Endothelial cell of umbilical vein (primary cell): ENCODE results near the gene RIPK4. TPM values are rescaled to one million over a fixed set of nuclear protein-coding genes. Genes with fewer than 3 reads are reported as not detected.

Source experiments
- BruUV-seq: library from RNA; stranded (reverse); fragments of 400-500 nt; replicated peaks from 2 replicates; lab custom pipeline; 2021; lab: Mats Ljungman, UMichigan
- CTCF ChIA-PET: fragments of 300-600, 350-600 bp; sonication (Branson Sonifier 250); formaldehyde crosslinking; loops from one replicate; lab custom pipeline; 2021; ENCODE audit warnings: antibody characterized with exemption, inconsistent platforms; lab: Charles Lee
- POLR2A ChIA-PET: fragments of 300-600, 350-600 bp; sonication (Branson Sonifier 250); formaldehyde crosslinking; loops from one replicate; lab custom pipeline; 2021; ENCODE audit warnings: antibody characterized with exemption, inconsistent platforms; lab: Charles Lee
- DNase-seq: peaks from one replicate; pipeline ENCODE4 v3.0.0-alpha.2; 2011; ENCODE audit warnings: low read depth, low spot score
- FAIRE-seq: peaks from 2 replicates; lab custom pipeline; 2011; peaks lifted over from hg19 to GRCh38; lab: Jason Lieb, UNC
- H2AFZ ChIP-seq: 2 replicates; pipeline ENCODE4 v1.6.0; 2012; ENCODE audit warnings: low read depth, low read length, control low read depth, inconsistent platforms
- H3K27ac ChIP-seq: 2 replicates; pipeline ENCODE4 v1.5.1; 2011; ENCODE audit warnings: low read depth, mild to moderate bottlenecking, control low read depth, low read length, moderate library complexity; ENCODE audit not compliant: insufficient read depth
- H3K27me3 ChIP-seq, 2 experiments: 2 replicates each; pipeline versions ENCODE4 v1.6.0 to v1.6.1; 2011; ENCODE audit warnings: low read length in 2 of 2, mixed read lengths in 1 of 2; ENCODE audit not compliant: control insufficient read depth in 2 of 2, insufficient read depth in 2 of 2
- H3K36me3 ChIP-seq, 2 experiments: 2 replicates in 1 of 2; 3 replicates in 1 of 2; pipeline ENCODE4 v1.5.1; 2011; ENCODE audit warnings: low read length in 2 of 2, mild to moderate bottlenecking in 1 of 2, moderate library complexity in 1 of 2; ENCODE audit not compliant: control insufficient read depth in 2 of 2, insufficient read depth in 2 of 2; ENCODE audit errors: extremely low read depth in 1 of 2
- H3K4me1 ChIP-seq: 3 replicates; pipeline ENCODE4 v1.5.1; 2011; ENCODE audit warnings: mild to moderate bottlenecking, low read length; ENCODE audit not compliant: control insufficient read depth, insufficient read depth; ENCODE audit errors: extremely low read depth
- H3K4me2 ChIP-seq: 2 replicates; pipeline ENCODE4 v1.6.1; 2011; ENCODE audit warnings: low read length, control low read depth, mixed read lengths; ENCODE audit not compliant: insufficient read depth
- H3K4me3 ChIP-seq, 3 experiments: fragments of 200-600 bp in 1 of 3; sonication (generic), shearing (Covaris generic) in 1 of 3; replicated peaks in 1 of 3; 2 replicates each; pipeline ENCODE4 v1.5.1; 2011 to 2016; ENCODE audit warnings: control low read depth in 3 of 3, low read length in 3 of 3, mild to moderate bottlenecking in 2 of 3, inconsistent platforms in 1 of 3, low read depth in 1 of 3, moderate library complexity in 1 of 3; ENCODE audit not compliant: insufficient read depth in 1 of 3
- H3K79me2 ChIP-seq: 2 replicates; pipeline ENCODE4 v1.6.0; 2012; ENCODE audit warnings: low read length, inconsistent platforms; ENCODE audit not compliant: control insufficient read depth, insufficient read depth
- H3K9ac ChIP-seq: replicated peaks from 2 replicates; pipeline ENCODE3; 2011; ENCODE audit warnings: low read length, control low read depth; ENCODE audit not compliant: insufficient read depth; ENCODE audit errors: extremely low read depth
- H3K9me1 ChIP-seq: replicated peaks from 3 replicates; pipeline ENCODE4 v1.6.0; 2011; ENCODE audit warnings: mild to moderate bottlenecking, low read length; ENCODE audit not compliant: control insufficient read depth, insufficient read depth; ENCODE audit errors: extremely low read depth
- H3K9me3 ChIP-seq: replicated peaks from 2 replicates; pipeline ENCODE4 v1.5.1; 2012; ENCODE audit warnings: low read length, inconsistent platforms; ENCODE audit not compliant: control insufficient read depth, insufficient read depth
- H4K20me1 ChIP-seq: replicated peaks from 2 replicates; pipeline ENCODE3; 2011; ENCODE audit warnings: mild to moderate bottlenecking, low read length; ENCODE audit not compliant: control insufficient read depth, insufficient read depth; ENCODE audit errors: extremely low read depth
- CTCF ChIP-seq, 2 donors: IDR thresholded peaks; 1 replicate in 1 of 2; 2 replicates in 1 of 2; pipeline ENCODE4 v1.5.1; 2011; ENCODE audit warnings: low read length in 2 of 2, mild to moderate bottlenecking in 2 of 2, moderate library complexity in 2 of 2, control low read depth in 1 of 2, inconsistent platforms in 1 of 2, low read depth in 1 of 2; ENCODE audit not compliant: insufficient read depth in 1 of 2; ENCODE audit errors: extremely low read depth in 1 of 2
- EZH2 ChIP-seq: IDR thresholded peaks from 2 replicates; pipeline ENCODE4 v1.6.1; 2012; ENCODE audit warnings: borderline replicate concordance, low read depth, mild to moderate bottlenecking, moderate library complexity, low read length, inconsistent platforms; ENCODE audit not compliant: severe bottlenecking
- FOS ChIP-seq: IDR thresholded peaks from 2 replicates; pipeline ENCODE4 v1.6.1; 2011; ENCODE audit warnings: mild to moderate bottlenecking, low read length, moderate library complexity, borderline replicate concordance; ENCODE audit not compliant: insufficient read depth
- GATA2 ChIP-seq: IDR thresholded peaks from 2 replicates; pipeline ENCODE4 v1.7.0; 2011; ENCODE audit warnings: low read depth, mild to moderate bottlenecking, moderate library complexity, mixed read lengths, low read length; ENCODE audit not compliant: insufficient read length, insufficient read depth
- JUN ChIP-seq: IDR thresholded peaks from 2 replicates; pipeline ENCODE4 v1.6.1; 2011; ENCODE audit warnings: borderline replicate concordance, low read depth; ENCODE audit not compliant: insufficient read length, insufficient read depth
- MAX ChIP-seq: IDR thresholded peaks from 2 replicates; pipeline ENCODE4 v1.6.1; 2011; ENCODE audit not compliant: insufficient read depth, insufficient read length
- MYC ChIP-seq: IDR thresholded peaks from one replicate; pipeline ENCODE4 v1.6.1; 2011; ENCODE audit warnings: mild to moderate bottlenecking, low read depth, low read length
- POLR2A ChIP-seq: IDR thresholded peaks from 2 replicates; pipeline ENCODE4 v1.6.1; 2012; ENCODE audit warnings: low read depth, mild to moderate bottlenecking, control low read depth, low read length
- POLR2AphosphoS5 ChIP-seq: IDR thresholded peaks from 2 replicates; pipeline ENCODE4 v1.6.1; 2012; ENCODE audit warnings: low read depth, mild to moderate bottlenecking, control low read depth, low read length, moderate library complexity; ENCODE audit not compliant: insufficient read depth
- dilution Hi-C: fragments of 300-500 bp; cut with MboI; formaldehyde crosslinking; loops from one replicate; pipeline ENCODE4 v1.15.0; 2019; ENCODE audit warnings: low sequenced_read_pairs; ENCODE audit not compliant: extremely low pct_ligation_motif_present
- intact Hi-C: fragments of 100-400 bp; cut with micrococcal nuclease; formaldehyde crosslinking; loops from one replicate; pipeline ENCODE4 v1.10.0; 2022
- polyA plus RNA-seq, 4 experiments: library from polyadenylated mRNA; depleted of rRNA in 3 of 4; stranded (reverse) in 3 of 4; unstranded in 1 of 4; fragments of >200 nt; gene quantifications; 2 replicates each; pipeline versions ENCODE4 v1.2.1 to v1.2.3, GENCODE V29; 2011 to 2012; ENCODE audit warnings: missing spikeins in 1 of 4
- total RNA-seq: library from RNA; stranded (reverse); gene quantifications from 2 replicates; pipeline ENCODE4 v1.2.3, GENCODE V29; 2021

Gene RIPK4
- total and polyA plus RNA-seq, 2 donors (not counting 3 experiments of a cell fraction or from before 2014, with no cell fraction given) = not detected

- CTCF ChIA-PET = interaction anchor here (1.0 to 1.2 kb wide), 2 partner anchors 13 to 73 kb away, joined by 3 read pairs; no protein-coding TSS in a partner anchor
- DNase-seq (no peak), FAIRE-seq (no peak)
Observed at GRCh38 chr21:41804381-41804780, 37.5 kb upstream of the RIPK4 start.

More at GRCh38 chr21:41804381-41804780, 37.5 kb upstream of the RIPK4 start:
- no peak overlapping the region for H3K4me3 ChIP-seq
- no peak overlapping the region for H3K27ac ChIP-seq
- intact Hi-C loops (no loop called here), dilution Hi-C loops (no loop called here)
- H3K4me1 ChIP-seq = no peaks in the 10 kb centered on the region
- H3K36me3 ChIP-seq = peaks cover 0 to 11% of the 10 kb centered on the region in 2 experiments
- no peak for TF ChIP-seq FOS
- TF ChIP-seq GATA2 = no peak
- no peak for TF ChIP-seq JUN
- TF ChIP-seq CTCF (IDR thresholded peaks at IDR 0.05; ENCODE audit: extremely low read depth in 1 of 2, insufficient read depth in 1 of 2, low read depth in 1 of 2, low read length in 2 of 2) = no peak
- TF ChIP-seq MAX = no peak
- no peak for TF ChIP-seq POLR2A
- TF ChIP-seq MYC = no peak
- no peak for TF ChIP-seq POLR2AphosphoS5
- TF ChIP-seq EZH2 = no peak
- H2AFZ ChIP-seq = no peak overlapping the region
- H3K79me2 ChIP-seq = no peaks in the 10 kb centered on the region
- H4K20me1 ChIP-seq = no peaks in the 10 kb centered on the region
- BruUV-seq = no TSS peak
- no peaks in the 10 kb centered on the region for H3K27me3 ChIP-seq
- POLR2A ChIA-PET = no interaction called here
- no peak overlapping the region for H3K4me2 ChIP-seq
- H3K9me1 ChIP-seq = no peaks in the 10 kb centered on the region
- no peak overlapping the region for H3K9ac ChIP-seq
- H3K9me3 ChIP-seq = no peaks in the 10 kb centered on the region
